ENCODE measurements around the gene SNAP47.

SNAP47 gene

GRCh38 chr1:227769936-227770494, 34.8 kb downstream of the SNAP47 start:
- no peak for DNase-seq

DNA sequence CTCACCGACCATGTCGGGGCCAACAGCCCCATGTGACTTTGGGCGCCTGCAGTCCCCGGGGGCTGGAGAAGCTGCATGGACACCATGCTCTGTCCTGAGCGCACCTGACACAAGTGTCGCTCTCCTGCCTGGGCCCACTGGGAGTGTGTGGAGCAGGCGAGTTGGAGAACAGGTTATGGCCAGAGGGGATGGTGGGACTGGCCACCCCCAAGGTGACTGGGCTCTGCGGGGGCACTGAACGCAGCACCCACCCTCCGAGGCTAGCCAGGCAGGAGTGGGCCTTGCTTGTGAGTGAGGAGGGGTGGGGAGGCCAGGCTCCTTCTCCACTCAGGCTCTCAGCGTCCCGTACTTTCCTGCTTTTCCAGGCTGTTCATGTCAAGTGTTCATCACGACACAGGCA, 35.6 kb downstream of the SNAP47 start:
- DNase-seq: no peak

GRCh38 chr1:227771326-227771725, 36.1 kb downstream of the SNAP47 start:
- no peak for DNase-seq

DNA sequence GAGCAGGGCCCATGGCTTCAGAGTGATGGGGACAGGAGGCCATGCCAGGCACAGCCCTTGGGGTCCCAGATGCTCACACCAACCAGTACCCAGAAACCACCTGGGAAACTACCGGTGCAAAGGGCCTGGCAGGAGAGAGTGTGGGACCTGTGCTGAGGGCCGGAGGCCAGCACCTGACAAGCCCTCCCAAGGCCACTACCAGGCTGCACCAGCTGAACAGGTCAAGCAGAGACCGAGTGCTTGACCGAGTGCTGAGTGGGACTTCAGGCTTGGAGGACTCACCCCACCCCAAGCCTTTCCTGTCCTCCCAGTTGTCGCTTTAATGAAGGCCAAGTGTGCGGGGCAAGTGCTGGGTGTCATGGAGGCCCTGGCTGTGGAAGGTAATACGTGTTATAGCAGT, 36.5 kb downstream of the SNAP47 start:
- no peak for DNase-seq

GRCh38 chr1:227773558-227773957, 38.3 kb downstream of the SNAP47 start:
- DNase-seq: no peak

GRCh38 chr1:227774051-227774731, 39.0 kb downstream of the SNAP47 start:
- DNase-seq: no peak

DNA sequence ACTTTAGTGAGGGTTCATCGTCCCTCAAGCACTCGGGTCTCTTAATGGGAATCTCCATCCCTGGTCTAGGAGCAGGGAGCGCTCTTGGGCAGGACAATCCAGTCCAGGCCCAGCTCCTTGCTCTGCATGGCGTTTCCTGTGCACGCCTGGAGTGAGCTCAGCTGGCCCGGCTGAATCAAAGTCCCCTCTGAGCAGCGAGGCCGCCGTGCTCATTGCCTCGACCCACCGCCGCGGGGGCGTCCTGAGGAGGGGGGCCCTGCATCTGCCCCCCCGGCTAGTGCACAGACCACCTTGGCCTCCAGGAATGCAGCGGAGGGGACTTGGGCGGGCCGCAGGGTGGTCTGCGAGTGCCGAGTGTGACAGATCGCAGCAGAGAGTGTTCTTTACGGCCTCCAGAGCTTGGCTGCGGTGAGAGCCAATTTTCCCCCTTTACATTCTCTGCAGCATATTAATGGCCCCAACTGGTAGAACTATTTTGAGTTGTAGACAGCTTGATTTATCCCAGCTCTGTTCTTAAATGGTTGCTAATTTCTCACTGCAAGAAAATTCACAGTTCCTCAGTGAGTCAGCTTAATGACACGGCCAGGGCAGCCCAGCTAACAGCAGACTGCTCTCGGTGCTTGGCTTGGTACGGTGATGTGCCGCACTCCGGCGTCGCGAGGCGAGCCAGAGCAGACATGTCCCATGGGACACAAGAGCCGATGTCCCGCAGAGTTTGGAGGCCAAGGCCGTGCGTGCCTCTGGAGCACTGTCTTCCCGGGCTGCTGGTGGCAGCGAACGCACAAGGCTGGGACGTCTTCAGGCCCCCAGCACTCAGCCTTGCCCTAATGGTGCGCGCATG, 39.8 kb downstream of the SNAP47 start:
- DNase-seq: no peak

DNA sequence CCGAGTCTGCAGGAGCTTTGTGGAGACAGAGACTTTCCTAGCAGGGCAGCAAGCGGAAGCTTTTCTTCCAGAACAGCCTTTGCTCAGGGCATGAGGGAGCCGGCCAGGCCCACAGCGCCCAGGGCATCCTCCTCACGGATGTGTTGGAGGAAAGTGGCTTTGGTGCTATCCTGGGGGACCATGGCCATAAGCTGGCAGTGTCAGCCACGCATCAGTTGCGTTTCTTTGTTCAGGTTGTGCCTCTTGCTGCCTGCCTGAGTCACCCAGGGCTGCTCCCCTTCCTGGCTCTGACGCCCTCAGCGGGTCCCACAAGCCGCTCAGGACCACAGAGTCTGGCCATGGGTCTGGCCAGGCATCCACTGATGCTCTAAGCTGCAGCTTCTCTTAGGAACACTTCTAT, 40.6 kb downstream of the SNAP47 start:
- no peak for DNase-seq

DNA sequence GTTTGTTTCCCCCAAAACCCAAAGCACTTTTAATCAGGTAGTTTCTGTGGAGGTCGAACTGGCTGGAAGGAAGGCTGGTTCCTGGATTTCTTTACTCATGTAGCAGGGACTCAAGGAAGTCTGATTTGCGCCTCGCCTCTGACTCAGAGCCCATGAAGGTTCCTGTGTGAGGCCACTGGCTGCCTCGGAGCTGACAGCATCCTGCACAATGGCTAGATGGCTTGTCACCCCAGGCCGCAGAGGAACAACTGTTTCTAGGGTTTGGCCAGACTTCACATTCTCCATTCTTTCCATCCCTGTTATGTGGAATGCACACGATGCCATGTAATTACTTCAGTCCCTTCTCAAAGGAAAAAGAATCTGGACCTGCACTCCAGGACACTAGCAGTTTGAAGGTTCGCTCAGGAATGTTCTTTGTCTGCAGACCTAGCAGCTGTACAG, 41.1 kb downstream of the SNAP47 start:
- DNase-seq: no peak

- DNase-seq: no peak
These were observed 41.9 kb downstream of the SNAP47 start for GRCh38 chr1:227777156-227777555.

- DNase-seq: no peak
These were observed 42.4 kb downstream of the SNAP47 start for GRCh38 chr1:227777646-227778045.

DNA sequence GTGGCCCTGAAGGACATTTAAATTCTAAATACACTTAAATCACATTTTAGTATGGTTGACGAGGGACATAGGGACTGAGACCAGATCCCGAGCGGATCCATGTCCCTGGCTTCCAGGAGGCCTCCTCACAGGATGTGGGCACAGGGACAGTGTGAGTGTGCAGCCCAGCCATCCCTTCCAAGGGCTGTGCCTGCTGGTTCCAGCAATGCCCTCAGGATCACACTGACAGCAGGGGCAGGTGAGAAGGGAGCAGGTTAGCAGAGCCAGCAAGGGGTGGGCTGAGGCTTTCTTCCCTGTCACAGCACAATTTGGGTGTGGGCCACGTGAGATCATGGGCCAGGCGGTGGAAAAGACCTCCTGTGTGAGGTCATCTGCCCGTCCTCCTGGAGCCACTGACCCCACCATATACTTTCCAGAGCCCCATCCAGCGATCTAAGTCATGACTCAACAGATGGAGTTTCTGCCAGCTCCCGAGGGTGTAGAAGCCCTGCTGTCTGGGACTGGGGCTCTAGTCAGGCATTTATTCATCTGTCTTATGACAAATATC, 43.2 kb downstream of the SNAP47 start:
- DNase-seq: no peak

DNA sequence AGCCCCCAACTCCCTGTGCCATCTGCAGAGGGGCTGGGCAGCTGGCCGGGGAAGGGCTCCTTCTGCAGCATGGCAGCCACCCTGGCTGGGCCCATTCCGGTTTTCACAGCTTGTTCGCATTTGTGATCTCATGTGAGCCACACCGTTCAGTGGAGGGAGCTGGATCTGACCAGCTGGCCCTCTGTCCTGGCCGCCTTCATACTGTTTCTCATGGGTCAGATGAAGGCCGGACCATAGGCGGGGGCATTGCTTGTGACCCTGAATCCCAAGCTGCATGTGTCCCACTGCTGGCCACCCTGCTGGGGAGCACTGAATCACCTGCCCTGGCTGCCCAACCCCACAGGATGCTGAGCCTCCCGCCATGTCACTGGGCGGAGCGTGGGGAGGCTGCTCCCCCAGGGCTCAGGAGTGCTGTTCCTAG, 43.8 kb downstream of the SNAP47 start:
- no peak for DNase-seq

- no peak for DNase-seq
These were observed 44.5 kb downstream of the SNAP47 start for GRCh38 chr1:227779685-227780084.

DNA sequence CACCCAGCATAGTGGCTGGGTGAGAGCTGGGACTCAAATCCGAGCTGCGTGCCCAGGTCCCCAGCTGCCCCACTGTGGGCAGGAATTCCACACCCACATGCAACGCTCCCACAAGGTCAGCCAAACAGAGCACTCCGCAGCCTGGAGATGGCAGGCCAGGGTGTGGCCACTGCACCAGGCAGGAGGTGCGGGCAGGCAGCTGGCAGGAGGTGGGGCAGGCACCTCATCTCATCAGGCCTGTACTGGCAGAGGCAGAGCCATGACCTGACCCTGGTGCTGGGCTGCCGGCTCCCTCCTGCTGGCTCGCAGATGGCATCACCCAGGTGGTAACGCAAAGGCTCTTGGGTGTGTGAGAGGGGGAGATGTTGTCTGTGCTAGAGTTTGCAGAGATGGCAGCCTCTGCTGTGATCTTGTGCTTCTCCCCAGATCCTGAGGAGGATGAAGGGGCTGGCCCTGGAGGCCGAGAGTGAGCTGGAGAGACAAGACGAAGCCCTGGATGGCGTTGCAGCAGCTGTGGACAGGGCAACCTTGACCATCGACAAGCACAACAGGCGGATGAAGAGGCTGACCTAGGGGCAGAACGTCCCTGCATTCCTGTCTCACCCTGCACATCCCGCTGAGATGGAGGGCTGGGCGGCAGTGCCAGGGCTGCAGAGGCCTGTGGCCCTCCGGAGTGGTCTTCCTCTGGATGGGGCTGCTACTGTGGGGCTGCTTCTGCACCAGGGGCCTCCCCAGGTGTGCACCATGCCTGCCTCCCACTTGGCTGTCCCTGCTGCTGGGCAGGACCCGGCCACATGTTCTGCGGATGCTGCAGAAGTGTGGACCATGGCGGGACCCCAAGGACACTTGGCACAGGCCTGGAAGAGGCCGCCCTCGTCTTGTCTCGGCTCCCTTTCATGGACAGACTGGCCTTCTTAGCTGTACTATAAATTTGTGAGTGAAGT, 45.1 kb downstream of the SNAP47 start:
- DNase-seq: no peak

DNA sequence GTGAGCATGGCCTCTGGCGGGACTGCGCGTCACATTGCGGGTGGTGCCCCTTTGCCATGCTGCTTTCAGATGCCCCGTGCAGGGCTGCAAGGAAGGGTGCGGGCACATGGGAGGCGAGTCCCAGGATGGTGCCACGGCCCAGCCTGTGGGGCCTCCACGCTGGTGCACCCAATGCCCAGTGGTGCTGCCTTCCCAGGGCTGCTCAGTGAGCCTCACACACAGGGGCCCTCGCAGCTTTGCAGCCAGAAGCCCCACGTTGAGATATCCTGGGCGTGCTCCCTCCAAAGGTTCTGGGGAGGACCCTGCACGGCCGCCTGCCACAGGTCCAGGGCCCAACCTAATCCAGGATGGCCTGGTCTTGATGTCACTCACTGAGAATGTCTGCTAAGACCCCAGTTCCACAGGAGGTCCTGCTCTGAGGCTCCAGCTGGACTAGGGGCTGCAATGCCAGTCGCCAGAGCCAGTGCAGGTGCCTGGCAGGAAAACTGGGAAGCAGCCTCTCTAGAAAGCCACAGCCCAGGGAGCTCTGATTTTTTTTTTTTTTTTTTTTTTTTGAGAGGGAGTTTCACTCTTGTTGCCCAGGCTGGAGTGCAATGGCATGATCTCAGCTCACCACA, 46.2 kb downstream of the SNAP47 start:
- DNase-seq: no peak

- no peak for DNase-seq
These were observed 47.0 kb downstream of the SNAP47 start for GRCh38 chr1:227782226-227782625.

GRCh38 chr1:227785094-227785804, 50.0 kb downstream of the SNAP47 start:
- no peak for DNase-seq

DNA sequence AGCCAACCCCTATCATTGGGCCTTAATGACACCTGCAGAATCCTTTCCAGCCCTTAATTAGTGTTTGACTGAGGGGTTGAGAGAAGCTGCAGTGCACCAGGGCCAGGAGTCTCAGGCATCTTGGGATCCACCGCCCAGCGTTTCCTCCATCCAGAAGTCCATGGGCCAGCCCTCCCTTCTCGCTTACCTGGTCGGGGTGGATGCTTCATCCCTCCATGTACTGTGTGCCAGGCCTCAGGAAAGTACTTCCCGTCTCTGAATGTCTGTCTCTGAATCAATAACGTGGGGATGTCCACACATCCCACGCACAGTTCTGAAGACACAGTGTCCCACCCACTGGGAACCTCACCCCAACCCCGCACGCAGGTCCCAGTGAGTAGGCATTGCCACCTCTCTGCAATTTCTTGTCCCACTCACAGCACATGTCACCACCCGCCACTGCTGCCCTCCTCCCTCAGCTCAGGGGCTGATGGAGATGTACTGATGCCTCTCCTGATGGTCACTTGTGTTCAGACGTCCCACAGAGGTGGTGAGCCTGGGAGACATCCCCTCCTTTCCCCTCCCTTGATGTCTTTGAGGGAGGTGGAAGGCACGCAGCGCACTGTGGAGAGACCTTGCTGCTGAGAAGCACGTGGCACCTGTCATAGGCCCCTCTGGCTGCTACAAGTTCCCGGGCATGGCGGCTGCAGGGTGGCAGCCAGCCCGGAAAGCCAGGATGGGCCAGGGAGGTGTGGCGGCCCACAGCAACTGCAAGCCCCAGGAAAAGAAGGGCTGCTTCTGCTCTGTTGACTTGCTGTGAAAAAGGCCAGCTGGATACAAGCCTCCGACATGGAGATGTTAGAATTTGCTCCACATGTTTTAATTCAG, 50.8 kb downstream of the SNAP47 start:
- no peak for DNase-seq
